SKM-1 (cell line): ENCODE results near the gene FBXW8.

Source experiments
- DNase-seq: peaks from one replicate; lab custom pipeline; 2025; ENCODE audit not compliant: unreplicated experiment; lab: John Stamatoyannopoulos, UW

The FBXW8 gene

GRCh38 chr12:117018685-117019084 lies 107.9 kb downstream of the FBXW8 start:
- DNase-seq: no peak

DNA sequence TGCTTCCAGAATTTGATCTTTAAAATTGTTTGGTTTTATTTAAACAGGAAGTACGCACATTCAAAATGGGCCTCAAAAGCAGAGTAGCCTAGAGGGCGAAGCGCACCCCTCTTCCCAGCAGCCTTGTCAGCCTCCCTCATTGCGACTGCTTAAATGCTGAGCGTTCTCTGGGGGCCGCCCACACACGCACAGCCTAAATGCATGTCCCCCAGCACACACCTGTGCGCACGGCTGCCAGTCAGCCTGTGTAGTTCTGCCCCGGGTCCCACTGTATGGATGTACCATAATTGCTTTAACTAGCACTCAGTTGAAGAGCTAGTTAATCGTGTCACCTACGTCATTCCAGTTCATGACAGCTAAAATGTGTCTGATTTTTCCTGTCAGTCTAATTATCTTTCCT lies 109.1 kb downstream of the FBXW8 start:
- DNase-seq: no peak

GRCh38 chr12:117020536-117021220 lies 109.9 kb downstream of the FBXW8 start:
- no peak for DNase-seq

DNA sequence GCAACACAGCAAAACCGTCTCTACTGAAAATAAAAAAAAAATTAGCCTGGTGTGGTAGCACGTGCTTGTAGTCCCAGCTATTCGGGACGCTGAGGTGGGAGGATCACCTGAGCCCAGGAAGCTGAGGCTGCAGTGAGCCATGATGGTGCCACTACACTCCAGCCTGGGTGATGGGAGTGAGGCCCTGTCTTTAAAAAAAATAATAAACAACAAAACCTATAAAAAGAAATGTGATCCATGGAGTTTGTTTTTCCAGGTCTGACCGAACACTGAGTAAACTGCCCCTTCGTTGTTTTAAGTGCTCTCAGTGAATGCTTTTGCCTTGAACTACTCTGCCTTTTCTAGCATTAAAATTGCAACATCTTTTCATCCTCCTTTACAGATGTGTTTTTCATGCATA lies 111.7 kb downstream of the FBXW8 start:
- DNase-seq: no peak

- DNase-seq: no peak
Measured at GRCh38 chr12:117023998-117024960, 113.5 kb downstream of the FBXW8 start.

GRCh38 chr12:117024961-117025480 lies 114.3 kb downstream of the FBXW8 start:
- DNase-seq: no peak

DNA sequence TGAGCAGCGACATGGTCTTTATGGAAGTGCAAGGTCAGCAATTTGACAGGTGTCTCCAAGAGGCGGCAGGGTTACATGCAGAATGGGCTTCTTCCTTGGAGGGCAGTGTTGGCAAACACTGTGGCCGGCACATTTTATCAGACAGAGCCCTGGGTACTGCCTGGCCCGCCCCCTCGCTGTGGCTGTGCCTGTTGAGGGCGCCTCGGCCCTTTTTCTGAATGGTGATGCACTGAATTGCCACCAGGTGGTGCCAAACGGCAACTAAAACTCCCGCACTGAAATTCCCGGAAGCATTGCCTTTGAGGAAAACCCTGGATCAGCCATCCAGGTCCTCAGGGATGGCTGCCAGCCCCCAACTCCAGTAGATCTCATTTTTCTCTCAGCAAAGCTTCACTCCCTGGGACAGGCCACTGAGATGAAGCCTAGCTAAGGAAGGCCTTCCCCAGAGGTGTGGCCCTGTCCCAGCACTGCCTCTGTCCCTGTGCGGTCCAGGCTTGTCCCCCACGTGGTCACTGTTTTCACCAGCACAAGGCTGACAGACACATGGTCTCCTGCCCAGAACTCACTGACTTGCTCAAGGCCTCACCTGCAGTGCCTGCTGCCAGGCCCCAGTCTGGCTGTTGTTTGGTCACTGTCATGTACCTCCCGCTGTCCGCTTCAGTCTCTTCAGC lies 114.9 kb downstream of the FBXW8 start:
- DNase-seq: peak; percentile 3

- no peak for DNase-seq
Measured at GRCh38 chr12:117026343-117026742, 115.6 kb downstream of the FBXW8 start.

DNA sequence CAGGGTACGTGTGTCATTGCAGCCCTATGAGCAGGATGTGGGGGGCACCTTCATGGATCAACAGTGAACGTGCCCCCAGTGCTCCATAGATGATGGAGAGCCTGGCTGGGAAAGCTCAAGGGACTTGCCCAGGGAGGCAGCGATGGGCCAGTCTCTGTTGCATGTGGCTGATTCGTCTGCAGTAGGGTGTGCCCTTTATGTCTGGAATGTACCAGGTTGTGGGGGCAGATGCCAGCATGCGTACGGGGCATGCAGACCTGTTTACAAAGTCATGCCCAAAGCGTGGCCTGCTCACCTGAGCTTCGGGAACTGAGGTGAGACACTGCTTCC lies 116.1 kb downstream of the FBXW8 start:
- DNase-seq: no peak

DNA sequence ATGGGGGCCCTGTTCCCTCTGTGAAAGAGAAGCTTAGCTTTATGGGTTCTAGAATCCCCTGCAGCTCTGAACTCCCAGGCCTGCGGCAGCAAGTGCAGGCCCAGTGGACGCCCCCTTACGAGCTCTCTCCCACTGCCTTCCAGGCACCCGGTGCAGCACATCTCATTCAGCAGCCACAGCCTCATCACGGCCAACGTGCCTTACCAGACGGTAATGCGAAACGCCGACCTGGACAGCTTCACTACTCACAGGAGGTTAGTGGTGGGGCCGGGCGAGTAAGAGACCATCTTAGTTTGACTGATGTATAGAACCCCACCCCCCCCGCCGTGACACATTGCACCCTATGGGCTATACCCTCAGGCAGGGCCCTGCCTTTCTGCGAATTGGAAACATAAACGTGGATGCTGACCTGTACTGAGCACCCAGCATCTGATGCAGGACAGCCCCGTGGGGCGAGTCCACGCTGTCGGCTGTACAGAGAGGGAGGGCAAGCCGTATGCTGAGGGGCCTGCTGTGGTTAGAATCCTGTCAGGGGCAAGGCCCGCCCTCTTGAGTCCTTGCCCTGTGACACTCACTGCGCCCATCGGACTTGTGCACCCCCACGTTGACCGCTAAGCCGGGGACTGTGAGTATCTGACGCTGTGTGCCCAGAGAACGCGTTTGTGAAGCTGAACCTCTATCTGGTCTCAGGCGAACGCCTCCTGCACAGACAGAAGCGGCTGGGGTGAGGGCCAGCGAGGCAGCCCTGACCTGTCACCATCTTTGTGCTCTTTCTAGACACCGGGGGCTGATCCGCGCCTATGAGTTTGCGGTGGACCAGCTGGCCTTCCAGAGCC lies 116.7 kb downstream of the FBXW8 start:
- DNase-seq: no peak

GRCh38 chr12:117028254-117028653 lies 117.5 kb downstream of the FBXW8 start:
- DNase-seq: no peak

DNA sequence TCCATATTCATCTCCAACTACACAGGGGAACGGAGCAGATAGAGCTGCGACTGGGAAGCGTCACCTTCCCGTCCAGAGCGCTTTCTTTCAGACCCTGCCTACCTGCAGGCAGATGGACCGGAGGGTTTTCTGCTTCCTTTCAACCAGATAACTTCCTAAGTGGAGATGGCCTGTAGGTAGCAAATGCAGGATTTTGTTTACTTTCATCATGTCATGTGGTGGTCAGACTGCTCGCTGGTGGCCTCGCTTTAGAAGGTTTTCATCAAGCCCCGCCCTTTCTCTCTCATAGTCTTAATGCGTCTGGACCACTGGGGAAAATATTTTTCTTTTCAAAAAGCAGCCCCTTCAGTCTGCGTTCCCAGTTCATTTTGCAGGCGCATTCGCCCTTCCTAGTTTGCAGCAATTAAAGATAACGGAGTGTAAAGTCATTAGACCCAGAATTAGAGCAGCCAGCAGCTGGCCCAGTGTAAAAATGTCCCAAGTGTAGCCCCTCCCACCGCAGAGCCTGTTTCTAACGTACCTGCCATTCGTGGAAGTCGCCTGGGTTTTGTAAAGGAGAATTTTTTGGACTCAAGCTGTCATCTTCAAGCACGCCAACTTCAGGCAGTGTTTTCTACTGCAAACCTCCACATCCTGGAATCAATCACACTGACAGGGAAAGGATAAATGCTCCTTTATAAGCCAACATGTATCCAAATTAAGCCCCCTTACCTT lies 119.6 kb downstream of the FBXW8 start:
- no peak for DNase-seq

DNA sequence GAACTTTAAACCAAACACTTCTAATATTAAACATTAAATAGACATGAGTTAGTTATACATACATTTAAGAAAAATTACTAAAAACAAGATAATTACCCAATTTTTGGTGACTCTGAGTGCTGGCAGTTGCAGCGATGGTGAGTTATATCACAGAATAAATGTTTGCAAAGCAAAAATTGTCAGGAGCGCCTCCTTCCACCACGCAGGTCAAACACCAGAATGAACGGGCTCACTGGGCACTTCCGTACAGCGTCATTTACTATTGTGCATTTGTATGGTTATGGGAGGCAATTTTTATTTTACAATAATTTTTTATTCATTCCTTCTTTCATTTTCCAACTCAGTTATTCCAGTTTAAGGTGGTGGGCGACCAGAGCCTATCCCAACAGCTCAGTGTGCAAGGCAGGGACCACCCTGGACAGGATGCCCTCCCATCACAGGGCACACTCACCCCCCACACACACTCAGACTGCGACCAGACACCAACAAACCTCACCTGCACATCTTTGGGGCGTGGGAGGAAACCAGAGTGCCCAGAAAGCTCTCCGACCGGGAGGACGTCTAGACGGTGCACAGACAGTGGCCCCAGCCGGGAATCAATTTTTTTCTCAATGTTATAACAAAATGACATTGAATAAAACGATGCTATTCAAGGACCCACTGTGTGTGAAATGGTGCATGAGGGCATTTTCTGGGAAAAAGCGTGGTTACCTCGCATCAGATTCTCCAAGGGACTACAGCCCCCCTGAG lies 121.3 kb downstream of the FBXW8 start:
- DNase-seq: no peak

DNA sequence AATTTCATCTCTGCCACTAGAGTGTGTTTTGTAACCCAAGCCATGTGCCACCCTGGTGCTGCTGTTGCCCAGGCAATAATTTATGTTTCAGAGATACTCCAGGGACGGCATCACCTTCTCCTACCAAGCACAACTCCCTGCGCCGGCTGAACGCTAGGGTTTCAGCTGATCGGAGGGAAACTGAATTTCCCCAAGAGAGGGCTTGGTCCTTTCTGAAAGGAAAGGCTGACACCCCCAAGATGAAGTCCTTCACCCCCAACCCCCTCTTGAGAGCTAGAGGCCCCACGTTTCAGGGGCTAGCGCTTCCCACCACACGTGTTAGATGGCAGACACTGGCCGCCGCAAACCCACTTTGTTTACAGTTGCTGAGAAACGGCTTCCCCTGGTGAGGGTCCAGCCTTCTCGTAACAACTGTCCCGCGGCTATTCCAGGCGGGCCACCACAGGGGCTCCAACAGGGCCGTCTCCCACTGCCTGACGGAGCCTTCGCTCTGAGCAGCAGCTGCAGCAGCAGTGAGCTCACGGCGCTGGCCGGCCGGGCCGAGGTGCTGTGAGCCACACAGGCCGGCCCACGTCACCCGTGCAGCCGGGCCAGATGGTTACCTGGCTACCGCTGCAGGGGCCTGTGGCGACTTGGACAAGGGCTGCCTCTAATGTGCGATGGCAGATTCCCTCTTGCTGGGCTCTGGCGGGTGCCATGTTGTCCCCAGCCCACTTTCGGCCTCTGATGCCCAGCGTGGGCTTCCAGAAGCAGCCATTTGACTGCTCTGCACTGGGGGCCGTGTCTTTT lies 122.0 kb downstream of the FBXW8 start:
- DNase-seq: no peak

DNA sequence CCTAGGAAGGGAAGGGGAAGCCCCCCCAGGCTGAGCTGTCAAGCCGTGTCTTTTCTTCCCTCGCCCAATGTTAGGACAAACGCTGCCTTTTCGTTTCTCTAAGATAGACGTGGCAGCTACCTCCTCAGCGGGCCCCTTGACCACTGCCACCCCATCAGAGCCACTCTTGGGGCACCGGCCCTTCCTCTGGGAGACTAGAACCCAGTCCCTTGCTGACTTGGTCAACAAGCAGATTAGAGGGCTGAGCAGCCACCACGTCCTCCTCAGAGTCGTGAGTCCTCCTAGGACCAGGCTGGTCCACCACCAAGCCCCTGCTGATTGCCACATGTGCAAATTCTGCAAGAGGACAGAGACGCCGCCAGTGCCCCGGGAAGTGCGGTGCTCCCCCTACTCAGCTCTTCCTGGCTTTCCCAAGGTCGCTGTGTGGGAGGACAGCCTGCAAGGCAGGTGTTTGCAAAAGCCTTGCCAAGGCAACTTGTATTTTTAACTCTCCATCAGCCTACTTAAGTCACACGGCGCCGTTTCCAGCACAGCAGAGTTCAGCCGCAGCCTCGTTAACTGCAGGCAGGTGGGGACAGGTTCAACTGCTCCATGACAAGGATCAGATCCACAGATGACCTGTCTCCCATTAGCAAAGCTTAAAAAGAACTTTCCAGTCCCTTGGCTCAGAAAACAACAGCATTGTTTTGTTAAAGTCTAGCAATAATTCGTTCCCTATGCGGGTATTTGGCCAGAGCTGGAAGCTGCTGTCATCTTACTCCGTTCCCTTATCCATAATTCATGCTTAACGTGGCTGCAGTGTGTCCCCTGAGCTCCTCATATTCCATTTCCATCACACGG lies 122.9 kb downstream of the FBXW8 start:
- no peak for DNase-seq

- DNase-seq: no peak
Measured at GRCh38 chr12:117034249-117034648, 123.5 kb downstream of the FBXW8 start.

DNA sequence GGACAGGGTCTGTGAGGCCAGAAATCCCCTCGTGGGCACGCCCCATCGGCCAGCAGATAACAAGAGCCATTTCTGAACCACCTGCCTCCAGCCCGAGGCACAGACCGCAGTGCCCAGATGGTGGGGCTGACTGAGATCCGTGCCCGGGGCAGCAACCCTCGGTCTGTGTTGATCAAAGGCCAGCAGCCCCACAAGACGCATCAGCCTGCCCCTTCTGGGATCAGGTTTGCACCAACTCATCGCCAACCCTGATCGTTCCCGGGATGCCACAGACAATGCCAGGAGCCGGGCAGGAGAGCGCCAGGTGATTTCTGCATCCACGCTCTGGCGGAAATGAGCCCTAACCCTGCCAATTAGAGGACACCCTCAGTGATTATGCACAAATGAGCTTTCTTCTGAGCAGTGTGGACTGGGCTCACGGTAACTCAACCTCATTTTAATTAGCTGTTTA lies 124.0 kb downstream of the FBXW8 start:
- DNase-seq: no peak

- DNase-seq: no peak
Measured at GRCh38 chr12:117035287-117035686, 124.5 kb downstream of the FBXW8 start.
